A673 (cell line): ENCODE measurements around the gene PXK.

Experiments
- EZH2 ChIP-seq: fragments of 200-600 bp; sonication (generic); IDR thresholded peaks from 2 replicates; pipeline ENCODE4 v1.6.1; 2017; ENCODE audit warnings: borderline replicate concordance, low read depth, mild to moderate bottlenecking, mixed read lengths, antibody characterized with exemption, low read length; ENCODE audit not compliant: poor library complexity, severe bottlenecking
- TF ChIP-seq, protein P1 (sequence below): fragments of 300-800, 200-600 bp; sonication (generic); conservative IDR thresholded peaks from 2 replicates; pipeline ENCODE4 v1.5.1; 2017; ENCODE audit warnings: low read depth, mild to moderate bottlenecking, antibody characterized with exemption, low read length, moderate library complexity, mixed read lengths

DNA sequence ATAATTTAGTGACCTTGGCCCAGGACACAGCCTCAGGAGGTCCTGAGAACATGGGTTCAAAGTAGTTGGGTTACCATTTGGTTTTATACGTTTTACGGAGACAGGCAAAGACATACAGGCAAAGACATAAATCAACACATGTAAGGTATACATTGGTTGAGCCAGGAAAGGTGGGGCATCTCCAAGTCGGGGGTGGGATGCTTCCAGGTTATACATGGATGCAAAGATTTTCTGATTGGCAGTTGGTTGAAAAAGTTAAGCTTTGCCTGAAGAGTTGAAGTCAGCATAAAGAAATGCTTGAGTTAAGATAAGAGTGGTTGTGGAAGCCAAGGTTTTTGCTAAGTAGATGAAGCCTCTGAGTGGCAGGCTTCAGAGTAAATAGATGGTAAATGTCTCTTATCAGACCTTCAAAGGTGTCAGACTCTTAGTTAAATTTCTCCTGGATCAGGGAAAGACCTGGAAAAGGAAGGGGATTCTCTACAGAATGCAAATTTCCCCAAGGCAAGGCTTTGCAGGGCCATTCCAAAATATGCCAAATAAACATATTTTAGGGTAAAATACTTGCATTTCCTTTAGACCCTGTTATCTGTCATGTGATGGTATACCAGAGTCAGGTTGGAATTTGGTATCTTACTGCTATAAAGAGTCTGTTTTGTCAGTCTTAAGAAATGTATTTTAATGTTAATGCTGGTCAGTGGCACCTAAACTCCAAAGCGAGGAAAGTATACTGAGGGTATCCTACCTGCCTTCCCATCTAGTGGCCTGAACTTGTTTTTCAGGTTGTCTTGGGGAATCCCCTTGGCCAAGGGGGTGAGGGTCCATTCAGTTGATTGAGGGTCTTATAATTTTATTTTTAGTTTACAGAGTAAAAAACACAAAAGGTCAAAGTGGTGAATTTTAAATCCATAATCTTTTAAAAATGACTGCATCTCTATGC lies 109.1 kb downstream of the PXK start:
- TF ChIP-seq, protein P1, sequence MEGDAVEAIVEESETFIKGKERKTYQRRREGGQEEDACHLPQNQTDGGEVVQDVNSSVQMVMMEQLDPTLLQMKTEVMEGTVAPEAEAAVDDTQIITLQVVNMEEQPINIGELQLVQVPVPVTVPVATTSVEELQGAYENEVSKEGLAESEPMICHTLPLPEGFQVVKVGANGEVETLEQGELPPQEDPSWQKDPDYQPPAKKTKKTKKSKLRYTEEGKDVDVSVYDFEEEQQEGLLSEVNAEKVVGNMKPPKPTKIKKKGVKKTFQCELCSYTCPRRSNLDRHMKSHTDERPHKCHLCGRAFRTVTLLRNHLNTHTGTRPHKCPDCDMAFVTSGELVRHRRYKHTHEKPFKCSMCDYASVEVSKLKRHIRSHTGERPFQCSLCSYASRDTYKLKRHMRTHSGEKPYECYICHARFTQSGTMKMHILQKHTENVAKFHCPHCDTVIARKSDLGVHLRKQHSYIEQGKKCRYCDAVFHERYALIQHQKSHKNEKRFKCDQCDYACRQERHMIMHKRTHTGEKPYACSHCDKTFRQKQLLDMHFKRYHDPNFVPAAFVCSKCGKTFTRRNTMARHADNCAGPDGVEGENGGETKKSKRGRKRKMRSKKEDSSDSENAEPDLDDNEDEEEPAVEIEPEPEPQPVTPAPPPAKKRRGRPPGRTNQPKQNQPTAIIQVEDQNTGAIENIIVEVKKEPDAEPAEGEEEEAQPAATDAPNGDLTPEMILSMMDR, result no peak
- no peak for TF ChIP-seq EZH2
